H1 (cell line): ENCODE results near the gene HAVCR1. TPM values are rescaled to one million over a fixed set of nuclear protein-coding genes. Genes with fewer than 3 reads are reported as not detected.

ENCODE experiments used
- CTCF ChIA-PET: fragments of 300-600 bp; sonication (Branson Sonifier 250); formaldehyde crosslinking; loops from one replicate; lab custom pipeline; 2021; ENCODE audit not compliant: partially characterized antibody; lab: Charles Lee
- POLR2A ChIA-PET: fragments of 300-600 bp; sonication (Branson Sonifier 250); formaldehyde crosslinking; loops from one replicate; lab custom pipeline; 2021; ENCODE audit warnings: inconsistent platforms; ENCODE audit not compliant: partially characterized antibody; lab: Charles Lee
- DNase-seq, 2 experiments: peaks; one replicate each; pipeline versions ENCODE4 v3.0.0 to v3.0.0-alpha.2; 2010 to 2022; ENCODE audit warnings: low spot score in 2 of 2, low read depth in 1 of 2, mixed read lengths in 1 of 2
- FAIRE-seq: peaks from 2 replicates; lab custom pipeline; 2011; peaks lifted over from hg19 to GRCh38; lab: Jason Lieb, UNC
- H2AFZ ChIP-seq: 2 replicates; pipeline ENCODE4 v1.8.1; 2012; ENCODE audit warnings: low read length, inconsistent platforms
- H2AK5ac ChIP-seq: 2 replicates; pipeline ENCODE4 v1.6.1; 2013; ENCODE audit warnings: low read depth, low read length
- H2BK120ac ChIP-seq: replicated peaks from 2 replicates; pipeline ENCODE3; 2013; ENCODE audit warnings: low read depth, low read length, inconsistent platforms
- H2BK12ac ChIP-seq: 2 replicates; pipeline ENCODE4 v1.6.1; 2013; ENCODE audit warnings: low read depth, low read length
- H2BK15ac ChIP-seq: 2 replicates; pipeline ENCODE4 v1.6.1; 2013; ENCODE audit warnings: low read length
- H2BK20ac ChIP-seq: 2 replicates; pipeline ENCODE4 v1.6.1; 2013; ENCODE audit warnings: low read length
- H2BK5ac ChIP-seq: 2 replicates; pipeline ENCODE4 v1.6.1; 2013; ENCODE audit warnings: low read depth, low read length
- H3K14ac ChIP-seq: 2 replicates; pipeline ENCODE4 v1.6.1; 2013; ENCODE audit warnings: inconsistent platforms; ENCODE audit not compliant: insufficient read length
- H3K18ac ChIP-seq: 2 replicates; pipeline ENCODE4 v1.6.1; 2013; ENCODE audit warnings: low read length; ENCODE audit errors: extremely low read depth
- H3K23ac ChIP-seq: 2 replicates; pipeline ENCODE4 v1.6.1; 2013; ENCODE audit warnings: inconsistent platforms; ENCODE audit not compliant: insufficient read length
- H3K23me2 ChIP-seq: 2 replicates; pipeline ENCODE4 v1.6.1; 2013; ENCODE audit warnings: low read depth, low read length
- H3K27ac ChIP-seq: 2 replicates; pipeline ENCODE4 v1.6.1; 2011; ENCODE audit warnings: low read depth, low read length, inconsistent platforms
- H3K27me3 ChIP-seq, 4 experiments: replicated peaks in 1 of 4; 1 replicate in 1 of 4; 2 replicates in 3 of 4; pipeline versions ENCODE4 v1.6.1 to v1.8.1; 2011 to 2013; ENCODE audit warnings: low read length in 3 of 4, mild to moderate bottlenecking in 3 of 4, inconsistent platforms in 2 of 4, mixed read lengths in 2 of 4, moderate library complexity in 1 of 4; ENCODE audit not compliant: control insufficient read depth in 3 of 4, insufficient read depth in 3 of 4; ENCODE audit errors: extremely low read depth in 1 of 4
- H3K36me3 ChIP-seq, 4 experiments: 2 replicates each; pipeline versions ENCODE4 v1.6.1 to v1.8.1; 2011 to 2013; ENCODE audit warnings: mild to moderate bottlenecking in 4 of 4, low read length in 3 of 4, moderate library complexity in 2 of 4, control low read depth in 1 of 4, inconsistent platforms in 1 of 4; ENCODE audit not compliant: insufficient read depth in 4 of 4, control insufficient read depth in 2 of 4
- H3K4ac ChIP-seq: replicated peaks from 2 replicates; pipeline ENCODE3; 2013; ENCODE audit warnings: low read length, low read depth, mixed read lengths, inconsistent platforms; ENCODE audit not compliant: insufficient read length
- H3K4me1 ChIP-seq, 4 experiments: replicated peaks in 1 of 4; 1 replicate in 1 of 4; 2 replicates in 3 of 4; pipeline versions ENCODE4 v1.6.1 to v1.8.1; 2011 to 2013; ENCODE audit warnings: low read length in 3 of 4, inconsistent platforms in 2 of 4, mixed read lengths in 1 of 4; ENCODE audit not compliant: insufficient read depth in 4 of 4, control insufficient read depth in 3 of 4
- H3K4me2 ChIP-seq, 2 experiments: 2 replicates each; pipeline versions ENCODE4 v1.6.1 to v1.8.1; 2011 to 2013; ENCODE audit warnings: low read depth in 2 of 2, low read length in 2 of 2, control low read depth in 1 of 2, inconsistent platforms in 1 of 2, mild to moderate bottlenecking in 1 of 2; ENCODE audit not compliant: insufficient read depth in 1 of 2
- H3K4me3 ChIP-seq, 4 experiments: fragments of 200-600, 300-600 bp in 1 of 4; sonication (generic), shearing (Covaris generic), sonication (Bioruptor Twin) in 1 of 4; 2 replicates each; pipeline versions ENCODE4 v1.5.1 to v1.8.1; 2011 to 2016; ENCODE audit warnings: low read length in 4 of 4, low read depth in 3 of 4, control low read depth in 2 of 4, inconsistent platforms in 2 of 4, mild to moderate bottlenecking in 2 of 4, mixed read lengths in 1 of 4, moderate library complexity in 1 of 4; ENCODE audit not compliant: insufficient read depth in 2 of 4; ENCODE audit errors: extremely low read depth in 1 of 4
- H3K56ac ChIP-seq: replicated peaks from 2 replicates; pipeline ENCODE3; 2013; ENCODE audit warnings: low read depth, mild to moderate bottlenecking, mixed read lengths, low read length, inconsistent platforms; ENCODE audit not compliant: insufficient read length
- H3K79me1 ChIP-seq: 2 replicates; pipeline ENCODE4 v1.6.1; 2013; ENCODE audit warnings: low read depth, low read length, control low read depth
- H3K79me2 ChIP-seq, 2 experiments: 2 replicates each; pipeline versions ENCODE4 v1.6.1 to v1.8.1; 2012 to 2013; ENCODE audit warnings: low read length in 2 of 2, mild to moderate bottlenecking in 2 of 2, inconsistent platforms in 1 of 2; ENCODE audit not compliant: insufficient read depth in 2 of 2, control insufficient read depth in 1 of 2
- H3K9ac ChIP-seq, 4 experiments: replicated peaks in 1 of 4; 1 replicate in 1 of 4; 2 replicates in 3 of 4; pipeline versions ENCODE4 v1.6.1 to v1.8.1; 2011 to 2013; ENCODE audit warnings: low read depth in 3 of 4, low read length in 3 of 4, control low read depth in 2 of 4, mild to moderate bottlenecking in 2 of 4, moderate library complexity in 2 of 4, inconsistent platforms in 1 of 4; ENCODE audit errors: extremely low read depth in 1 of 4
- H3K9me3 ChIP-seq, 2 experiments: 2 replicates each; pipeline versions ENCODE4 v1.6.1 to v1.8.1; 2012 to 2013; ENCODE audit warnings: mild to moderate bottlenecking in 2 of 2, moderate library complexity in 2 of 2, control low read depth in 1 of 2, inconsistent platforms in 1 of 2, low read depth in 1 of 2, low read length in 1 of 2, mixed read lengths in 1 of 2; ENCODE audit not compliant: insufficient read depth in 2 of 2
- H4K20me1 ChIP-seq, 2 experiments: replicated peaks in 1 of 2; 2 replicates each; pipeline versions ENCODE3 to v1.8.1; 2011 to 2013; ENCODE audit warnings: inconsistent platforms in 2 of 2, low read length in 2 of 2, mild to moderate bottlenecking in 1 of 2; ENCODE audit not compliant: insufficient read depth in 2 of 2, control insufficient read depth in 1 of 2
- H4K5ac ChIP-seq: 2 replicates; pipeline ENCODE4 v1.6.1; 2013; ENCODE audit warnings: low read length, low read depth, mixed read lengths, inconsistent platforms; ENCODE audit not compliant: insufficient read length
- H4K8ac ChIP-seq: 2 replicates; pipeline ENCODE4 v1.8.0; 2013; ENCODE audit warnings: mild to moderate bottlenecking, moderate library complexity, low read length, inconsistent platforms; ENCODE audit not compliant: insufficient read depth; ENCODE audit errors: extremely low read depth
- H4K91ac ChIP-seq: replicated peaks from 2 replicates; pipeline ENCODE3; 2013; ENCODE audit warnings: low read length, mixed read lengths, inconsistent platforms; ENCODE audit not compliant: insufficient read length
- BACH1 ChIP-seq: IDR thresholded peaks from 2 replicates; pipeline ENCODE4 v1.6.1; 2012; ENCODE audit warnings: low read length, improper control_type of control experiment
- BCL11A ChIP-seq, 2 experiments: IDR thresholded peaks; one replicate each; pipeline ENCODE4 v1.6.1; 2011; ENCODE audit warnings: low read depth in 2 of 2, low read length in 2 of 2, mild to moderate bottlenecking in 2 of 2
- CBX5 ChIP-seq: fragments of 300-800, 300-1000 bp; sonication (generic); IDR thresholded peaks from 2 replicates; pipeline ENCODE4 v1.7.1; 2016; ENCODE audit warnings: antibody characterized with exemption, low read length, low read depth
- CHD2 ChIP-seq: IDR thresholded peaks from 2 replicates; pipeline ENCODE4 v1.6.1; 2012; ENCODE audit warnings: low read length, improper control_type of control experiment
- EZH2 ChIP-seq: fragments of 200-600 bp; sonication (generic); IDR thresholded peaks from 2 replicates; pipeline ENCODE4 v1.7.1; 2012; ENCODE audit warnings: low read depth, mild to moderate bottlenecking, moderate library complexity, low read length, inconsistent platforms; ENCODE audit not compliant: severe bottlenecking
- SP1 ChIP-seq: IDR thresholded peaks from 2 replicates; pipeline ENCODE4 v1.6.1; 2011; ENCODE audit warnings: low read depth, low read length
- SP2 ChIP-seq: IDR thresholded peaks from 2 replicates; pipeline ENCODE4 v1.6.1; 2012; ENCODE audit warnings: mild to moderate bottlenecking, low read length, inconsistent platforms
- SRF ChIP-seq: IDR thresholded peaks from 2 replicates; pipeline ENCODE4 v1.6.1; 2011; ENCODE audit warnings: mild to moderate bottlenecking, low read depth, low read length, moderate library complexity
- SUZ12 ChIP-seq: fragments of 200-600 bp; sonication (generic); IDR thresholded peaks from 2 replicates; pipeline ENCODE4 v1.6.1; 2012; ENCODE audit warnings: mild to moderate bottlenecking, inconsistent platforms, low read length, moderate library complexity, mixed read lengths
- WGBS, 2 experiments: shearing (Covaris generic) in 1 of 2; methylation state at CpG; one replicate each; pipeline versions ENCODE4 v1.1.6 to v1.1.7; 2013 to 2015; ENCODE audit warnings: low lambda C conversion rate in 2 of 2, mixed read lengths in 2 of 2, inconsistent platforms in 1 of 2, low coverage in 1 of 2, missing lambda C conversion rate in 1 of 2; ENCODE audit not compliant: insufficient replicate concordance in 2 of 2, insufficient coverage in 1 of 2, insufficient read length in 1 of 2; ENCODE audit errors: extremely low coverage in 1 of 2, missing lambda C conversion rate in 1 of 2; 5-methylcytosine and 5-hydroxymethylcytosine counted together
- polyA plus RNA-seq, 7 experiments: library from polyadenylated mRNA; depleted of rRNA in 3 of 7; stranded (reverse) in 5 of 7; unstranded in 2 of 7; fragments of >200 nt in 5 of 7; fragments of 200-250 nt in 2 of 7; gene quantifications; 1 replicate in 5 of 7; 2 replicates in 1 of 7; 4 replicates in 1 of 7; pipeline versions ENCODE4 v1.2.1 to v1.2.3, GENCODE V29; 2011 to 2013; ENCODE audit warnings: missing spikeins in 2 of 7, mixed read lengths in 2 of 7
- total RNA-seq: library from RNA; stranded (reverse); fragmentation: NEBNext Ultra II Directional; extraction: Animal tissue kit (Norgen Biotek cat#: 25700); gene quantifications from 2 replicates; pipeline ENCODE4 v1.2.1, GENCODE V29; 2021

Gene HAVCR1
- total and polyA plus RNA-seq, 2 of the 8 experiments (the other 6 are each of a cell fraction or from before 2014, with no cell fraction given): not detected

GRCh38 chr5:156991714-156992113, 67.2 kb downstream of the HAVCR1 start:
- no peaks in the 10 kb centered on the region for H4K20me1 ChIP-seq
- H2BK20ac ChIP-seq: no peak overlapping the region
- no peaks in the 10 kb centered on the region for H3K79me1 ChIP-seq
- H4K91ac ChIP-seq: no peak overlapping the region
- POLR2A ChIA-PET: no interaction called here
- H3K14ac ChIP-seq: no peak overlapping the region
- WGBS, 2 experiments: 91% methylated on average over 4 of the region's 4 CpGs; no CpG with 5 or more reads in 1 of the 2 experiments
- H2BK12ac ChIP-seq: no peak overlapping the region
- H3K23ac ChIP-seq: no peak overlapping the region
- H2AK5ac ChIP-seq: no peak overlapping the region
- H3K4me1 ChIP-seq: no peaks in the 10 kb centered on the region
- no peak overlapping the region for H3K27ac ChIP-seq
- no peak overlapping the region for H2BK5ac ChIP-seq
- H2BK120ac ChIP-seq: no peak overlapping the region
- H3K18ac ChIP-seq: no peak overlapping the region
- no peak overlapping the region for H3K4me3 ChIP-seq
- no peak overlapping the region for H2BK15ac ChIP-seq
- H3K27me3 ChIP-seq: no peaks in the 10 kb centered on the region
- no peaks in the 10 kb centered on the region for H3K36me3 ChIP-seq
- no peaks in the 10 kb centered on the region for H3K23me2 ChIP-seq
- H3K79me2 ChIP-seq: no peaks in the 10 kb centered on the region
- H4K8ac ChIP-seq: no peak overlapping the region
- no peak overlapping the region for H3K4ac ChIP-seq
- TF ChIP-seq SP2: no peak
- no peak for TF ChIP-seq CBX5
- no peak for TF ChIP-seq BCL11A (IDR thresholded peaks at IDR 0.05; ENCODE audit: low read depth in 2 of 2, low read length in 2 of 2)
- no peak for TF ChIP-seq EZH2
- no peak for TF ChIP-seq CHD2
- no peak for TF ChIP-seq BACH1
- no peak for TF ChIP-seq SP1
- no peak for TF ChIP-seq SRF
- TF ChIP-seq SUZ12: no peak
- no peak for DNase-seq
- no peak overlapping the region for H2AFZ ChIP-seq
- CTCF ChIA-PET: no interaction called here
- no peak for FAIRE-seq
- H3K56ac ChIP-seq: no peak overlapping the region
- H3K9me3 ChIP-seq: no peaks in the 10 kb centered on the region
- H3K9ac ChIP-seq: no peak overlapping the region
- no peak overlapping the region for H4K5ac ChIP-seq
- H3K4me2 ChIP-seq: no peak overlapping the region
